Measurements from ENCODE around the gene NRXN3. TPM values are rescaled to one million over a fixed set of nuclear protein-coding genes. Genes with fewer than 3 reads are reported as not detected.

Gene NRXN3
- total and polyA plus RNA-seq, 2 experiments from 2014 or later = 5.7 to 7.1 TPM

DNA sequence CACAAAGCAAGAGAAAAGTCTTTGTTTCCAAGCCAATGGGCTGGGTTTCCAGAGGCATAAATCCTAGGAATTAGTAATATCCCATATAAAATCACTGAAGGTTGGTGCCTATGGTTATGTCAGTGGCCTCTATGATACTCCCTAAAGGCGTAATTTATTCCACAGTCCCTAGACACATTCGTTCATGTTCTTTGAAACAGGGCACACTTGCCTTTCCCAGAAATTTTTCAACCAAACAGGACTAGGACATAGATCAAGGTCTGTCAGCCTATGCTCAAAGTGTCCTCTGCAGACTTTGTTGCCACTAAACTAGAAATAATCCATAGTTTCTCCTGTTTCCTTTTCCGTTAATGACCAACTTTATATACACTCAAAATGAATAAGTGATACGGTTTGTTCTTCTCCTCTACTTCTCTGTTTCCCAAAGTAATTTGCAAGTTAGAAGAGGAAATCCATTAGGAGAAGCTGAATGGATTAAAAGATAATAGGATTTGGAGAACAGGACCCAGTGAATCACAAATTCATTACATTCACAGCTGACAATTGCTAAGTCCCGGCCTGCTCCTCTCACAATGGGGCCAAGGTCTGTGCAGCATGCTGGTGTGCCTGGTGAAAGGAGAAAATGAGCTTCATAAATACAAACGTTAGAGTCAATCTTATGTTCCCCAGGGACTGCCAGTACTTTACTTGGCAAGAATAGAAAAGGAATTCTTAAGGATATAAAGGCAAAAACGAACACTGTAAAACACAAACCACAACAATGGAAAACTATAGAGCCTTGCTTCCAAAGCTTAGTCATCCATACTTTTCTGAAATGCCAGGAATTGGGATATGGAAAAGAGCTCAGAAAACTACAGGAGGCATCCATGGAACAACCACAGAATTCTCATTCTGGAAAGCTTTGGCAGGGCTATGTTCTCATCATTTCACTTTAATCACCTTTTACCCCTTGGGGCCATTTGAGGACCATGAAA is 966.2 kb downstream of the NRXN3 start:
- Histone ChIP-seq H2AFZ (no peak overlapping the region), H4K20me1 (ENCODE audit: insufficient read depth, poor library complexity, severe bottlenecking) (no peaks in the 10 kb centered on the region), H3K9me2 (replicated peaks; ENCODE audit: insufficient read depth) (no peaks in the 10 kb centered on the region), H3K36me3 (replicated peaks; ENCODE audit: insufficient read depth, low read depth) (no peaks in the 10 kb centered on the region), H3K79me2 (no peaks in the 10 kb centered on the region), H3K9me3 (ENCODE audit: low read depth) (no peaks in the 10 kb centered on the region), H3K4me1 (ENCODE audit: insufficient read depth) (no peaks in the 10 kb centered on the region), H3K4me3 (no peak overlapping the region), H3K27ac (no peak overlapping the region), H3K4me2 (no peak overlapping the region), H3K27me3 (no peaks in the 10 kb centered on the region)
- TF ChIP-seq EZH2phosphoT487 (IDR thresholded peaks at IDR 0.05; ENCODE audit: low read depth, severe bottlenecking, unreplicated experiment) (no peak), EZH2 (IDR thresholded peaks at IDR 0.05; ENCODE audit: borderline replicate concordance) (no peak)
- TF ChIP-seq, protein P1, sequence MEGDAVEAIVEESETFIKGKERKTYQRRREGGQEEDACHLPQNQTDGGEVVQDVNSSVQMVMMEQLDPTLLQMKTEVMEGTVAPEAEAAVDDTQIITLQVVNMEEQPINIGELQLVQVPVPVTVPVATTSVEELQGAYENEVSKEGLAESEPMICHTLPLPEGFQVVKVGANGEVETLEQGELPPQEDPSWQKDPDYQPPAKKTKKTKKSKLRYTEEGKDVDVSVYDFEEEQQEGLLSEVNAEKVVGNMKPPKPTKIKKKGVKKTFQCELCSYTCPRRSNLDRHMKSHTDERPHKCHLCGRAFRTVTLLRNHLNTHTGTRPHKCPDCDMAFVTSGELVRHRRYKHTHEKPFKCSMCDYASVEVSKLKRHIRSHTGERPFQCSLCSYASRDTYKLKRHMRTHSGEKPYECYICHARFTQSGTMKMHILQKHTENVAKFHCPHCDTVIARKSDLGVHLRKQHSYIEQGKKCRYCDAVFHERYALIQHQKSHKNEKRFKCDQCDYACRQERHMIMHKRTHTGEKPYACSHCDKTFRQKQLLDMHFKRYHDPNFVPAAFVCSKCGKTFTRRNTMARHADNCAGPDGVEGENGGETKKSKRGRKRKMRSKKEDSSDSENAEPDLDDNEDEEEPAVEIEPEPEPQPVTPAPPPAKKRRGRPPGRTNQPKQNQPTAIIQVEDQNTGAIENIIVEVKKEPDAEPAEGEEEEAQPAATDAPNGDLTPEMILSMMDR (IDR thresholded peaks at IDR 0.05; ENCODE audit: poor library complexity) = no peak
- WGBS (ENCODE audit: low lambda C conversion rate, missing lambda C conversion rate) = 73% methylated on average over 7 of the region's 7 CpGs
- no peak for DNase-seq (ENCODE audit: low spot score)

DNA sequence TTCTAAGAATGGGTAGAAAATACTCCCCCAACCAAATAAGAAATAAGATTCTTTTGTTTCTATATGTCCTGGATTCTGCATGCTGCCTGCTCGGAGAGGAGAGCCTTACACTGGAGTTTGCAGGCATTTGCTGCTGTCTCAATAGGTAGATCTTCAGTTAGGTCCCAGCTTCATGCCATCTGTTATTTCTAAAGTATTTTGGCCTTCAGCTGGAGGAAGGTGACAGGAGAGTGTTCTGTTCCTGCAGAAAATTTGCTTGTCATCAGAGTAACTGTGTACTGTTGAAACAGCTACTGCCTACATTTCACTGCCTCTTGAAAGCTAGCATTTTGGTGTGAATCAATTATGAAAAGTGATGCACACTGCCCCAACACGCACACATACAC is 966.9 kb downstream of the NRXN3 start:
- Histone ChIP-seq H3K9me2 (replicated peaks; ENCODE audit: insufficient read depth) (no peaks in the 10 kb centered on the region), H3K9me3 (ENCODE audit: low read depth) (no peaks in the 10 kb centered on the region), H3K4me3 (no peak overlapping the region), H3K36me3 (replicated peaks; ENCODE audit: insufficient read depth, low read depth) (no peaks in the 10 kb centered on the region), H3K4me2 (no peak overlapping the region), H3K4me1 (ENCODE audit: insufficient read depth) (no peaks in the 10 kb centered on the region), H2AFZ (no peak overlapping the region), H3K27ac (no peak overlapping the region), H3K79me2 (no peaks in the 10 kb centered on the region), H4K20me1 (ENCODE audit: insufficient read depth, poor library complexity, severe bottlenecking) (no peaks in the 10 kb centered on the region), H3K27me3 (no peaks in the 10 kb centered on the region)
- TF ChIP-seq EZH2phosphoT487 (IDR thresholded peaks at IDR 0.05; ENCODE audit: low read depth, severe bottlenecking, unreplicated experiment) (no peak), EZH2 (IDR thresholded peaks at IDR 0.05; ENCODE audit: borderline replicate concordance) (no peak)
- TF ChIP-seq, protein P1 (IDR thresholded peaks at IDR 0.05; ENCODE audit: poor library complexity) = no peak
- DNase-seq (ENCODE audit: low spot score) = no peak
- 90% methylated on average over 2 of the region's 2 CpGs for WGBS (ENCODE audit: low lambda C conversion rate, missing lambda C conversion rate)

DNA sequence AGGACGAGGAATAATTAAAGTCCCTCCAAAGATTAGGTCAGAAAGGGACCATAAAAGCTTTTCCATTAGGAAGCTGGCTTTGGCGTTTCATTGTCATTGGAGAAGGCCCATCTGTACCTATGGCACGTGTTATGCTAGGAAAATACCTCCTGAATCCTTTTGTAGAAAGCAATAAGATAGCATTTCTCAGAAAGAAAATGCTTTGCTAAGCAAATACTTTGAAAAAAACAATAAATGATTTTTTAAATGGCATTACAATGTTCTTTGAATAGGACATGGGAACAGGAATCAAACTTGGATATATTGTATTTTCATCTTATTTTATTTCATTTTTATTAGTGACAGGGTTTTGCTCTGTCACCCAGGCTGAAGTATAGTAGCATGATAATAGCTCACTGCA is 967.7 kb downstream of the NRXN3 start:
- Histone ChIP-seq H3K9me3 (ENCODE audit: low read depth) (no peaks in the 10 kb centered on the region), H3K79me2 (no peaks in the 10 kb centered on the region), H3K4me2 (no peak overlapping the region), H3K27me3 (no peaks in the 10 kb centered on the region), H4K20me1 (ENCODE audit: insufficient read depth, poor library complexity, severe bottlenecking) (no peaks in the 10 kb centered on the region), H3K9me2 (replicated peaks; ENCODE audit: insufficient read depth) (no peaks in the 10 kb centered on the region), H3K4me3 (no peak overlapping the region), H3K27ac (no peak overlapping the region), H3K36me3 (replicated peaks; ENCODE audit: insufficient read depth, low read depth) (no peaks in the 10 kb centered on the region), H2AFZ (no peak overlapping the region), H3K4me1 (ENCODE audit: insufficient read depth) (no peaks in the 10 kb centered on the region)
- DNase-seq (ENCODE audit: low spot score) = no peak
- 88% methylated on average over 3 of the region's 3 CpGs for WGBS (ENCODE audit: low lambda C conversion rate, missing lambda C conversion rate)
- TF ChIP-seq, protein P1 (IDR thresholded peaks at IDR 0.05; ENCODE audit: poor library complexity) = no peak
- TF ChIP-seq EZH2 (IDR thresholded peaks at IDR 0.05; ENCODE audit: borderline replicate concordance) (no peak), EZH2phosphoT487 (IDR thresholded peaks at IDR 0.05; ENCODE audit: low read depth, severe bottlenecking, unreplicated experiment) (no peak)
